Glomerular endothelial cell (primary cell): ENCODE measurements around the gene KCNT2. TPM values are rescaled to one million over a fixed set of nuclear protein-coding genes. Genes with fewer than 3 reads are reported as not detected.
A peak's percentile ranks its signal among the peaks of the same experiment; 100 is the strongest.

Source experiments
- DNase-seq: peaks from one replicate; pipeline ENCODE4 v3.0.0-alpha.2; 2011; ENCODE audit warnings: low read depth, low spot score; ENCODE audit errors: extremely low read depth
- total RNA-seq: library from RNA; depleted of rRNA; stranded (reverse); fragments of >200 nt; gene quantifications from 2 replicates; pipeline ENCODE4 v1.2.3, GENCODE V29; 2015

The KCNT2 gene
- total RNA-seq, 1 donor from 2014 or later: 0.41 TPM

- no peak for DNase-seq
Measured at GRCh38 chr1:196229546-196229945, 378.7 kb downstream of the KCNT2 start.

- no peak for DNase-seq
Measured at GRCh38 chr1:196214866-196215265, 393.4 kb downstream of the KCNT2 start.

GRCh38 chr1:196209983-196210382 lies 398.3 kb downstream of the KCNT2 start:
- DNase-seq: no peak

- no peak for DNase-seq
Measured at GRCh38 chr1:196209265-196209664, 399.0 kb downstream of the KCNT2 start.

- DNase-seq: no peak
Measured at GRCh38 chr1:196207612-196208217, 400.5 kb downstream of the KCNT2 start.

- DNase-seq: no peak
Measured at GRCh38 chr1:196205882-196206281, 402.4 kb downstream of the KCNT2 start.

GRCh38 chr1:196196486-196196885 lies 411.8 kb downstream of the KCNT2 start:
- DNase-seq: no peak

GRCh38 chr1:196193896-196194559 lies 414.2 kb downstream of the KCNT2 start:
- no peak for DNase-seq

GRCh38 chr1:196183941-196184340 lies 424.3 kb downstream of the KCNT2 start:
- DNase-seq: no peak

GRCh38 chr1:196181594-196181878 lies 426.7 kb downstream of the KCNT2 start:
- DNase-seq: no peak

- DNase-seq: peak; percentile 71
Measured at GRCh38 chr1:196180847-196181593, 427.2 kb downstream of the KCNT2 start.

GRCh38 chr1:196178083-196178635 lies 430.1 kb downstream of the KCNT2 start:
- no peak for DNase-seq

Other genes with a start within 250 kb of the KCNT2 start
- gene CFH, start 43.6 kb upstream of the KCNT2 start, total RNA-seq: 1.5 and 14.0 TPM in 2 replicates
- gene CFHR3, start 166.4 kb upstream of the KCNT2 start, total RNA-seq: not detected in 2 replicates
- not detected in 2 replicates for gene CFHR1, start 211.3 kb upstream of the KCNT2 start, total RNA-seq